Head of caudate nucleus (tissue), 42 donors: Measurements from ENCODE around the gene DDX3X.
A peak's percentile ranks its signal among the peaks of the same experiment; 100 is the strongest.
"Not testable (repeated sequence)": the region's sequence is repeated elsewhere in the genome, so short reads cannot be mapped to it uniquely, and the experiment has no call there.

Experiments used
- DNase-seq, 42 donors: peaks; one replicate each; pipeline versions ENCODE4 v3.0.0 to v3.0.0-alpha.2; 2020 to 2021; ENCODE audit warnings: mixed read lengths in 7 of 42
- intact Hi-C: fragments of 100-400 bp; cut with DNase I; formaldehyde crosslinking; loops from one replicate; pipeline ENCODE4 v1.15.0; 2022

DDX3X gene

GRCh38 chrX:41394293-41394692, 60.3 kb downstream of the DDX3X start:
- no peak for DNase-seq
- intact Hi-C loops = no loop called here

GRCh38 chrX:41397219-41397618, 63.3 kb downstream of the DDX3X start:
- DNase-seq = no peak
- intact Hi-C loops = no loop called here

GRCh38 chrX:41397768-41398167, 63.8 kb downstream of the DDX3X start:
- intact Hi-C loops = no loop called here
- no peak for DNase-seq

GRCh38 chrX:41402556-41402955, 68.6 kb downstream of the DDX3X start:
- intact Hi-C loops, DNase-seq: not testable (repeated sequence)

GRCh38 chrX:41405551-41405950, 71.6 kb downstream of the DDX3X start:
- DNase-seq = no peak
- intact Hi-C loops = no loop called here

GRCh38 chrX:41406201-41406600, 72.2 kb downstream of the DDX3X start:
- intact Hi-C loops = no loop called here

GRCh38 chrX:41407816-41408215, 73.9 kb downstream of the DDX3X start:
- no peak for DNase-seq
- intact Hi-C loops = no loop called here

More at GRCh38 chrX:41406201-41406600, 72.2 kb downstream of the DDX3X start:
- DNase-seq = no peak

- DNase-seq = no peak
- intact Hi-C loops = no loop called here
These were observed 74.6 kb downstream of the DDX3X start for GRCh38 chrX:41408576-41408975.

- intact Hi-C loops = no loop called here
- peak in 21 of 42 donors; percentile 1 to 60 (median 20) for DNase-seq
These were observed 75.0 kb downstream of the DDX3X start for GRCh38 chrX:41409006-41409405.

GRCh38 chrX:41411222-41411621, 77.3 kb downstream of the DDX3X start:
- DNase-seq, intact Hi-C loops: not testable (repeated sequence)

- peak in 2 of 42 donors; percentile 10 to 40 for DNase-seq
- intact Hi-C loops = no loop called here
These were observed 78.5 kb downstream of the DDX3X start for GRCh38 chrX:41412261-41413081.
